OCI-LY7 (cell line): ENCODE data around the gene ZBP1. TPM values are rescaled to one million over a fixed set of nuclear protein-coding genes. Genes with fewer than 3 reads are reported as not detected.
A peak's percentile ranks its signal among the peaks of the same experiment; 100 is the strongest.
"Not testable (repeated sequence)": the region's sequence is repeated elsewhere in the genome, so short reads cannot be mapped to it uniquely, and the experiment has no call there.

Experiments used
- BruUV-seq: library from RNA; stranded (reverse); fragments of 400-500 nt; replicated peaks from 2 replicates; lab custom pipeline; 2021; lab: Mats Ljungman, UMichigan
- CTCF ChIA-PET: fragments of 300-600 bp; sonication (Branson Sonifier 250); formaldehyde crosslinking; loops from one replicate; lab custom pipeline; 2022; ENCODE audit warnings: antibody characterized with exemption; ENCODE audit not compliant: unreplicated experiment; lab: Charles Lee
- POLR2A ChIA-PET: fragments of 300-600 bp; sonication (Branson Sonifier 250); formaldehyde crosslinking; loops from one replicate; lab custom pipeline; 2022; ENCODE audit warnings: antibody characterized with exemption; lab: Charles Lee
- DNase-seq: peaks from one replicate; pipeline ENCODE4 v3.0.0-alpha.2; 2015; ENCODE audit warnings: low spot score
- H2AFZ ChIP-seq: fragments of 200-600 bp; sonication (generic), shearing (Covaris generic); 2 replicates; pipeline ENCODE4 v1.6.1; 2014; ENCODE audit warnings: mild to moderate bottlenecking, antibody characterized with exemption, low read length, moderate library complexity
- H3K27ac ChIP-seq: fragments of 200-600 bp; sonication (generic); 2 replicates; pipeline ENCODE4 v1.5.1; 2014; ENCODE audit warnings: mixed run types, low read depth, mild to moderate bottlenecking, moderate library complexity, low read length, inconsistent platforms; ENCODE audit not compliant: poor library complexity, severe bottlenecking
- H3K36me3 ChIP-seq: fragments of 200-600 bp; sonication (generic); 2 replicates; pipeline ENCODE4 v1.6.1; 2014; ENCODE audit warnings: mild to moderate bottlenecking, antibody characterized with exemption, low read length, moderate library complexity, mixed read lengths; ENCODE audit not compliant: insufficient read depth
- H3K4me1 ChIP-seq: fragments of 200-600 bp; sonication (generic); 2 replicates; pipeline ENCODE4 v1.5.1; 2014; ENCODE audit warnings: mild to moderate bottlenecking, low read length; ENCODE audit not compliant: insufficient read depth, poor library complexity, severe bottlenecking
- H3K4me2 ChIP-seq: fragments of 200-600 bp; sonication (generic); 2 replicates; pipeline ENCODE4 v1.6.1; 2014; ENCODE audit warnings: mild to moderate bottlenecking, low read length
- H3K4me3 ChIP-seq: fragments of 200-600 bp; sonication (generic); 2 replicates; pipeline ENCODE4 v1.5.1; 2014; ENCODE audit warnings: mild to moderate bottlenecking, low read depth, low read length; ENCODE audit not compliant: poor library complexity, severe bottlenecking
- H3K79me2 ChIP-seq: fragments of 200-600 bp; sonication (generic); 2 replicates; pipeline ENCODE4 v1.6.1; 2016; ENCODE audit warnings: low read depth, mild to moderate bottlenecking, low read length, moderate library complexity, mixed read lengths; ENCODE audit not compliant: insufficient read depth
- H3K9me2 ChIP-seq: fragments of 200-600 bp; sonication (generic); 2 replicates; pipeline ENCODE4 v1.6.1; 2016; ENCODE audit warnings: mild to moderate bottlenecking, low read length, mixed read lengths; ENCODE audit not compliant: insufficient read depth
- H3K9me3 ChIP-seq: fragments of 200-600 bp; sonication (generic); 2 replicates; pipeline ENCODE4 v1.6.1; 2014; ENCODE audit warnings: mild to moderate bottlenecking, mixed run types, low read length, mixed read lengths
- H4K20me1 ChIP-seq: fragments of 200-600 bp; sonication (generic); 2 replicates; pipeline ENCODE4 v1.6.1; 2014; ENCODE audit warnings: mild to moderate bottlenecking, antibody characterized with exemption, low read length, moderate library complexity, mixed read lengths; ENCODE audit not compliant: insufficient read depth
- CTCF ChIP-seq: fragments of 200-600 bp; sonication (generic); conservative IDR thresholded peaks from 2 replicates; pipeline ENCODE4 v1.5.1; 2014; ENCODE audit warnings: mild to moderate bottlenecking, antibody characterized with exemption, low read length, moderate library complexity, mixed read lengths
- EZH2phosphoT487 ChIP-seq: fragments of 200-600 bp; sonication (generic); IDR thresholded peaks from 2 replicates; pipeline ENCODE4 v1.6.1; 2018; ENCODE audit warnings: low read depth, borderline replicate concordance, mild to moderate bottlenecking, mixed run types, antibody characterized with exemption, low read length, moderate library complexity, mixed read lengths
- intact Hi-C: fragments of 100-400 bp; cut with micrococcal nuclease; formaldehyde crosslinking; loops from one replicate; pipeline ENCODE4 v1.10.0; 2022; ENCODE audit not compliant: unreplicated experiment
- total RNA-seq, 2 experiments: library from RNA; depleted of rRNA in 1 of 2; stranded (reverse); fragments of >200 nt in 1 of 2; shearing (Covaris generic) in 1 of 2; gene quantifications; 2 replicates each; pipeline ENCODE4 v1.2.3, GENCODE V29; 2014 to 2022

The ZBP1 gene
- total RNA-seq, 2 experiments from 2014 or later: 1.5 to 3.7 TPM

- peak; percentile 75 for DNase-seq
- TF ChIP-seq EZH2phosphoT487: no peak
- no peak for TF ChIP-seq CTCF
- ChIA-PET CTCF (no interaction called here), POLR2A (interaction anchor here (0.8 to 4.6 kb wide), 3 partner anchors 11 to 66 kb away, joined by 3 to 22 read pairs (median 3); partner anchors contain the start of gene ZBP1)
- Histone ChIP-seq H3K79me2 (no peaks in the 10 kb centered on the region), H3K4me3 (peak overlapping the region; percentile 23), H3K36me3 (no peaks in the 10 kb centered on the region; the same call in 1 of the 2 replicates), H3K9me2 (no peaks in the 10 kb centered on the region), H2AFZ (peak overlapping the region; percentile 8; the same call in 1 of the 2 replicates), H4K20me1 (no peaks in the 10 kb centered on the region), H3K4me1 (peaks cover 60% of the 10 kb centered on the region), H3K9me3 (peaks cover 46% of the 10 kb centered on the region), H3K27ac (peak overlapping the region; percentile 64), H3K4me2 (peak overlapping the region; percentile 64)
- BruUV-seq: no TSS peak
- intact Hi-C loops: no loop called here
Observed at GRCh38 chr20:57632286-57632685, 12.1 kb upstream of the ZBP1 start.

- no TSS peak for BruUV-seq
- no peaks in the 10 kb centered on the region; the same call in 1 of the 2 replicates for H3K36me3 ChIP-seq
- intact Hi-C loops: no loop called here
- no peaks in the 10 kb centered on the region for H3K9me2 ChIP-seq
- no peak for DNase-seq
- H3K27ac ChIP-seq: no peak overlapping the region
- H2AFZ ChIP-seq: no peak overlapping the region
- peaks cover 32% of the 10 kb centered on the region for H3K9me3 ChIP-seq
- no peaks in the 10 kb centered on the region for H4K20me1 ChIP-seq
- ChIA-PET CTCF (no interaction called here), POLR2A (interaction anchor here (4.6 kb wide), 1 partner anchor 9 kb away, joined by 22 read pairs; the partner anchor contains the start of gene ZBP1)
- no peak for TF ChIP-seq EZH2phosphoT487
- TF ChIP-seq CTCF: no peak
- H3K4me2 ChIP-seq: no peak overlapping the region
- peaks cover 65% of the 10 kb centered on the region for H3K4me1 ChIP-seq
- no peak overlapping the region for H3K4me3 ChIP-seq
- H3K79me2 ChIP-seq: no peaks in the 10 kb centered on the region
Observed at GRCh38 chr20:57630061-57630460, 9.8 kb upstream of the ZBP1 start.

GRCh38 chr20:57629491-57629901 is 9.3 kb upstream of the ZBP1 start:
- H4K20me1 ChIP-seq, H3K9me2 ChIP-seq, DNase-seq, H3K79me2 ChIP-seq, H3K27ac ChIP-seq, H2AFZ ChIP-seq, H3K4me2 ChIP-seq, BruUV-seq, H3K4me3 ChIP-seq, H3K36me3 ChIP-seq: not testable (repeated sequence)
- intact Hi-C loops: loop anchor here (10.0 kb wide), 1 partner anchor 455 kb away; no protein-coding TSS in a partner anchor
- H3K4me1 ChIP-seq: peaks cover 59% of the 10 kb centered on the region
- ChIA-PET CTCF (interaction anchor here (1.1 kb wide), 1 partner anchor 37 kb away, joined by 3 read pairs; no protein-coding TSS in a partner anchor), POLR2A (interaction anchor here (0.6 to 4.6 kb wide), 4 partner anchors 8 to 53 kb away, joined by 3 to 22 read pairs (median 8); partner anchors contain the start of gene ZBP1)
- H3K9me3 ChIP-seq: peaks cover 33% of the 10 kb centered on the region

GRCh38 chr20:57628962-57629308 is 8.7 kb upstream of the ZBP1 start:
- POLR2A ChIA-PET: interaction anchor here (0.6 to 4.6 kb wide), 4 partner anchors 7 to 54 kb away, joined by 3 to 22 read pairs (median 8); partner anchors contain the start of gene ZBP1
- peak overlapping the region; percentile 93 for H3K27ac ChIP-seq
- not testable (repeated sequence) for DNase-seq, H3K9me2 ChIP-seq, H3K79me2 ChIP-seq, BruUV-seq, H3K36me3 ChIP-seq, H3K4me2 ChIP-seq, H2AFZ ChIP-seq, H4K20me1 ChIP-seq, H3K4me3 ChIP-seq
- CTCF ChIA-PET: interaction anchor here (1.1 kb wide), 1 partner anchor 36 kb away, joined by 3 read pairs; no protein-coding TSS in a partner anchor
- peaks cover 54% of the 10 kb centered on the region for H3K4me1 ChIP-seq
- intact Hi-C loops: loop anchor here (1.0 to 10.0 kb wide), 2 partner anchors 9 to 456 kb away; partner anchors contain the start of gene ZBP1
- peaks cover 35% of the 10 kb centered on the region for H3K9me3 ChIP-seq
